Measurements from ENCODE around the gene KCNMA1.

- TF ChIP-seq SUZ12 (IDR thresholded peaks at IDR 0.05; ENCODE audit: extremely low read depth, insufficient read depth, insufficient read length) (no peak), ZNF274 (IDR thresholded peaks at IDR 0.05; ENCODE audit: low read depth, low read length) (no peak)
Measured at GRCh38 chr10:77482072-77482471, 155.5 kb downstream of the KCNMA1 start.

Data from NT2/D1 (cell line).